H1 (cell line): ENCODE results near the gene AMH. TPM values are rescaled to one million over a fixed set of nuclear protein-coding genes. Genes with fewer than 3 reads are reported as not detected.

Experiments
- CTCF ChIA-PET: fragments of 300-600 bp; sonication (Branson Sonifier 250); formaldehyde crosslinking; loops from one replicate; lab custom pipeline; 2021; ENCODE audit not compliant: partially characterized antibody; lab: Charles Lee
- POLR2A ChIA-PET: fragments of 300-600 bp; sonication (Branson Sonifier 250); formaldehyde crosslinking; loops from one replicate; lab custom pipeline; 2021; ENCODE audit warnings: inconsistent platforms; ENCODE audit not compliant: partially characterized antibody; lab: Charles Lee
- DNase-seq, 2 experiments: peaks; one replicate each; pipeline versions ENCODE4 v3.0.0 to v3.0.0-alpha.2; 2010 to 2022; ENCODE audit warnings: low spot score in 2 of 2, low read depth in 1 of 2, mixed read lengths in 1 of 2
- FAIRE-seq: peaks from 2 replicates; lab custom pipeline; 2011; peaks lifted over from hg19 to GRCh38; lab: Jason Lieb, UNC
- H2AFZ ChIP-seq: 2 replicates; pipeline ENCODE4 v1.8.1; 2012; ENCODE audit warnings: low read length, inconsistent platforms
- H2AK5ac ChIP-seq: 2 replicates; pipeline ENCODE4 v1.6.1; 2013; ENCODE audit warnings: low read depth, low read length
- H2BK120ac ChIP-seq: replicated peaks from 2 replicates; pipeline ENCODE3; 2013; ENCODE audit warnings: low read depth, low read length, inconsistent platforms
- H2BK12ac ChIP-seq: 2 replicates; pipeline ENCODE4 v1.6.1; 2013; ENCODE audit warnings: low read depth, low read length
- H2BK15ac ChIP-seq: 2 replicates; pipeline ENCODE4 v1.6.1; 2013; ENCODE audit warnings: low read length
- H2BK20ac ChIP-seq: 2 replicates; pipeline ENCODE4 v1.6.1; 2013; ENCODE audit warnings: low read length
- H2BK5ac ChIP-seq: 2 replicates; pipeline ENCODE4 v1.6.1; 2013; ENCODE audit warnings: low read depth, low read length
- H3K14ac ChIP-seq: 2 replicates; pipeline ENCODE4 v1.6.1; 2013; ENCODE audit warnings: inconsistent platforms; ENCODE audit not compliant: insufficient read length
- H3K18ac ChIP-seq: 2 replicates; pipeline ENCODE4 v1.6.1; 2013; ENCODE audit warnings: low read length; ENCODE audit errors: extremely low read depth
- H3K23ac ChIP-seq: 2 replicates; pipeline ENCODE4 v1.6.1; 2013; ENCODE audit warnings: inconsistent platforms; ENCODE audit not compliant: insufficient read length
- H3K23me2 ChIP-seq: 2 replicates; pipeline ENCODE4 v1.6.1; 2013; ENCODE audit warnings: low read depth, low read length
- H3K27ac ChIP-seq: 2 replicates; pipeline ENCODE4 v1.6.1; 2011; ENCODE audit warnings: low read depth, low read length, inconsistent platforms
- H3K27me3 ChIP-seq, 4 experiments: replicated peaks in 1 of 4; 1 replicate in 1 of 4; 2 replicates in 3 of 4; pipeline versions ENCODE4 v1.6.1 to v1.8.1; 2011 to 2013; ENCODE audit warnings: low read length in 3 of 4, mild to moderate bottlenecking in 3 of 4, inconsistent platforms in 2 of 4, mixed read lengths in 2 of 4, moderate library complexity in 1 of 4; ENCODE audit not compliant: control insufficient read depth in 3 of 4, insufficient read depth in 3 of 4; ENCODE audit errors: extremely low read depth in 1 of 4
- H3K36me3 ChIP-seq, 4 experiments: 2 replicates each; pipeline versions ENCODE4 v1.6.1 to v1.8.1; 2011 to 2013; ENCODE audit warnings: mild to moderate bottlenecking in 4 of 4, low read length in 3 of 4, moderate library complexity in 2 of 4, control low read depth in 1 of 4, inconsistent platforms in 1 of 4; ENCODE audit not compliant: insufficient read depth in 4 of 4, control insufficient read depth in 2 of 4
- H3K4ac ChIP-seq: replicated peaks from 2 replicates; pipeline ENCODE3; 2013; ENCODE audit warnings: low read length, low read depth, mixed read lengths, inconsistent platforms; ENCODE audit not compliant: insufficient read length
- H3K4me1 ChIP-seq, 4 experiments: replicated peaks in 1 of 4; 1 replicate in 1 of 4; 2 replicates in 3 of 4; pipeline versions ENCODE4 v1.6.1 to v1.8.1; 2011 to 2013; ENCODE audit warnings: low read length in 3 of 4, inconsistent platforms in 2 of 4, mixed read lengths in 1 of 4; ENCODE audit not compliant: insufficient read depth in 4 of 4, control insufficient read depth in 3 of 4
- H3K4me2 ChIP-seq, 2 experiments: 2 replicates each; pipeline versions ENCODE4 v1.6.1 to v1.8.1; 2011 to 2013; ENCODE audit warnings: low read depth in 2 of 2, low read length in 2 of 2, control low read depth in 1 of 2, inconsistent platforms in 1 of 2, mild to moderate bottlenecking in 1 of 2; ENCODE audit not compliant: insufficient read depth in 1 of 2
- H3K4me3 ChIP-seq, 4 experiments: fragments of 200-600, 300-600 bp in 1 of 4; sonication (generic), shearing (Covaris generic), sonication (Bioruptor Twin) in 1 of 4; 2 replicates each; pipeline versions ENCODE4 v1.5.1 to v1.8.1; 2011 to 2016; ENCODE audit warnings: low read length in 4 of 4, low read depth in 3 of 4, control low read depth in 2 of 4, inconsistent platforms in 2 of 4, mild to moderate bottlenecking in 2 of 4, mixed read lengths in 1 of 4, moderate library complexity in 1 of 4; ENCODE audit not compliant: insufficient read depth in 2 of 4; ENCODE audit errors: extremely low read depth in 1 of 4
- H3K56ac ChIP-seq: replicated peaks from 2 replicates; pipeline ENCODE3; 2013; ENCODE audit warnings: low read depth, mild to moderate bottlenecking, mixed read lengths, low read length, inconsistent platforms; ENCODE audit not compliant: insufficient read length
- H3K79me1 ChIP-seq: 2 replicates; pipeline ENCODE4 v1.6.1; 2013; ENCODE audit warnings: low read depth, low read length, control low read depth
- H3K79me2 ChIP-seq, 2 experiments: 2 replicates each; pipeline versions ENCODE4 v1.6.1 to v1.8.1; 2012 to 2013; ENCODE audit warnings: low read length in 2 of 2, mild to moderate bottlenecking in 2 of 2, inconsistent platforms in 1 of 2; ENCODE audit not compliant: insufficient read depth in 2 of 2, control insufficient read depth in 1 of 2
- H3K9ac ChIP-seq, 4 experiments: replicated peaks in 1 of 4; 1 replicate in 1 of 4; 2 replicates in 3 of 4; pipeline versions ENCODE4 v1.6.1 to v1.8.1; 2011 to 2013; ENCODE audit warnings: low read depth in 3 of 4, low read length in 3 of 4, control low read depth in 2 of 4, mild to moderate bottlenecking in 2 of 4, moderate library complexity in 2 of 4, inconsistent platforms in 1 of 4; ENCODE audit errors: extremely low read depth in 1 of 4
- H3K9me3 ChIP-seq, 2 experiments: 2 replicates each; pipeline versions ENCODE4 v1.6.1 to v1.8.1; 2012 to 2013; ENCODE audit warnings: mild to moderate bottlenecking in 2 of 2, moderate library complexity in 2 of 2, control low read depth in 1 of 2, inconsistent platforms in 1 of 2, low read depth in 1 of 2, low read length in 1 of 2, mixed read lengths in 1 of 2; ENCODE audit not compliant: insufficient read depth in 2 of 2
- H4K20me1 ChIP-seq, 2 experiments: replicated peaks in 1 of 2; 2 replicates each; pipeline versions ENCODE3 to v1.8.1; 2011 to 2013; ENCODE audit warnings: inconsistent platforms in 2 of 2, low read length in 2 of 2, mild to moderate bottlenecking in 1 of 2; ENCODE audit not compliant: insufficient read depth in 2 of 2, control insufficient read depth in 1 of 2
- H4K5ac ChIP-seq: 2 replicates; pipeline ENCODE4 v1.6.1; 2013; ENCODE audit warnings: low read length, low read depth, mixed read lengths, inconsistent platforms; ENCODE audit not compliant: insufficient read length
- H4K8ac ChIP-seq: 2 replicates; pipeline ENCODE4 v1.8.0; 2013; ENCODE audit warnings: mild to moderate bottlenecking, moderate library complexity, low read length, inconsistent platforms; ENCODE audit not compliant: insufficient read depth; ENCODE audit errors: extremely low read depth
- H4K91ac ChIP-seq: replicated peaks from 2 replicates; pipeline ENCODE3; 2013; ENCODE audit warnings: low read length, mixed read lengths, inconsistent platforms; ENCODE audit not compliant: insufficient read length
- JUN ChIP-seq: IDR thresholded peaks from 2 replicates; pipeline ENCODE4 v1.6.1; 2011; ENCODE audit warnings: low read depth, mild to moderate bottlenecking, improper control_type of control experiment, low read length
- JUND ChIP-seq: IDR thresholded peaks from 2 replicates; pipeline ENCODE4 v1.6.1; 2011; ENCODE audit warnings: mild to moderate bottlenecking, improper control_type of control experiment, low read length
- KDM4A ChIP-seq: IDR thresholded peaks from one replicate; pipeline ENCODE4 v1.7.1; 2012; ENCODE audit warnings: low read depth, mild to moderate bottlenecking, moderate library complexity, low read length, inconsistent platforms; ENCODE audit not compliant: severe bottlenecking
- NRF1 ChIP-seq: IDR thresholded peaks from 2 replicates; pipeline ENCODE4 v1.6.1; 2011; ENCODE audit warnings: mild to moderate bottlenecking, low read depth, low read length, improper control_type of control experiment
- PHF8 ChIP-seq: fragments of 200-600 bp; sonication (generic); conservative IDR thresholded peaks from 2 replicates; pipeline ENCODE4 v1.7.1; 2012; ENCODE audit warnings: low read depth, mild to moderate bottlenecking, inconsistent platforms, low read length, moderate library complexity
- POLR2AphosphoS5 ChIP-seq: IDR thresholded peaks from 2 replicates; pipeline ENCODE4 v1.6.1; 2011; ENCODE audit warnings: low read depth, low read length
- RBBP5 ChIP-seq: IDR thresholded peaks from 2 replicates; pipeline ENCODE4 v1.7.1; 2012; ENCODE audit warnings: low read depth, mild to moderate bottlenecking, inconsistent platforms, low read length, moderate library complexity, borderline replicate concordance
- SRF ChIP-seq: IDR thresholded peaks from 2 replicates; pipeline ENCODE4 v1.6.1; 2011; ENCODE audit warnings: mild to moderate bottlenecking, low read depth, low read length, moderate library complexity
- TAF1 ChIP-seq: IDR thresholded peaks from 2 replicates; pipeline ENCODE4 v1.6.1; 2011; ENCODE audit warnings: mild to moderate bottlenecking, low read depth, low read length
- TEAD4 ChIP-seq: IDR thresholded peaks from 2 replicates; pipeline ENCODE4 v1.6.1; 2012; ENCODE audit warnings: low read depth, low read length, inconsistent platforms, mixed read lengths
- USF2 ChIP-seq: IDR thresholded peaks from 2 replicates; pipeline ENCODE4 v1.6.1; 2011; ENCODE audit warnings: low read length, improper control_type of control experiment
- WGBS, 2 experiments: shearing (Covaris generic) in 1 of 2; methylation state at CpG; one replicate each; pipeline versions ENCODE4 v1.1.6 to v1.1.7; 2013 to 2015; ENCODE audit warnings: low lambda C conversion rate in 2 of 2, mixed read lengths in 2 of 2, inconsistent platforms in 1 of 2, low coverage in 1 of 2, missing lambda C conversion rate in 1 of 2; ENCODE audit not compliant: insufficient replicate concordance in 2 of 2, insufficient coverage in 1 of 2, insufficient read length in 1 of 2; ENCODE audit errors: extremely low coverage in 1 of 2, missing lambda C conversion rate in 1 of 2; 5-methylcytosine and 5-hydroxymethylcytosine counted together
- polyA plus RNA-seq, 7 experiments: library from polyadenylated mRNA; depleted of rRNA in 3 of 7; stranded (reverse) in 5 of 7; unstranded in 2 of 7; fragments of >200 nt in 5 of 7; fragments of 200-250 nt in 2 of 7; gene quantifications; 1 replicate in 5 of 7; 2 replicates in 1 of 7; 4 replicates in 1 of 7; pipeline versions ENCODE4 v1.2.1 to v1.2.3, GENCODE V29; 2011 to 2013; ENCODE audit warnings: missing spikeins in 2 of 7, mixed read lengths in 2 of 7
- total RNA-seq: library from RNA; stranded (reverse); fragmentation: NEBNext Ultra II Directional; extraction: Animal tissue kit (Norgen Biotek cat#: 25700); gene quantifications from 2 replicates; pipeline ENCODE4 v1.2.1, GENCODE V29; 2021

AMH gene
- total and polyA plus RNA-seq, 2 of the 8 experiments (the other 6 are each of a cell fraction or from before 2014, with no cell fraction given): 10.5 to 15.4 TPM

- Histone ChIP-seq H3K4me1 (no peaks in the 10 kb centered on the region), H2AK5ac (no peak overlapping the region), H2BK5ac (no peak overlapping the region; the same call in 1 of the 2 replicates), H3K23me2 (no peaks in the 10 kb centered on the region), H3K9me3 (no peaks in the 10 kb centered on the region), H2BK15ac (no peak overlapping the region), H3K27me3 (no peaks in the 10 kb centered on the region), H3K79me2 (no peaks in the 10 kb centered on the region), H3K18ac (no peak overlapping the region), H3K36me3 (peaks cover 0 to 55% (median 16%) of the 10 kb centered on the region in 4 experiments), H2AFZ (no peak overlapping the region), H3K56ac (no peak overlapping the region), H3K27ac (no peak overlapping the region), H4K5ac (no peak overlapping the region), H4K91ac (no peak overlapping the region), H3K79me1 (no peaks in the 10 kb centered on the region), H3K4me2 (no peak overlapping the region), H3K14ac (no peak overlapping the region), H3K23ac (no peak overlapping the region), H2BK20ac (no peak overlapping the region), H2BK120ac (no peak overlapping the region), H3K4me3 (no peak overlapping the region), H3K9ac (no peak overlapping the region), H4K8ac (no peak overlapping the region; the same call in 1 of the 2 replicates), H4K20me1 (peaks cover 0 to 12% of the 10 kb centered on the region in 2 experiments), H3K4ac (no peak overlapping the region), H2BK12ac (no peak overlapping the region)
- FAIRE-seq (no peak), DNase-seq (no peak)
- WGBS, 2 experiments: 94% methylated on average over 45 of the region's 59 CpGs; no CpG with 5 or more reads in 1 of the 2 experiments
- CTCF ChIA-PET: interaction anchor here (0.6 to 2.0 kb wide), 6 partner anchors 10 to 74 kb away, joined by 3 to 7 read pairs (median 4); partner anchors contain the start of gene PLEKHJ1
- POLR2A ChIA-PET: interaction anchor here (0.6 to 6.3 kb wide), 4 partner anchors 9 to 31 kb away, joined by 3 to 61 read pairs (median 5); partner anchors contain the start of genes AMH and PLEKHJ1
- TF ChIP-seq TAF1 (no peak), POLR2AphosphoS5 (no peak), KDM4A (no peak), JUN (no peak), PHF8 (no peak), SRF (no peak), USF2 (no peak), JUND (no peak), RBBP5 (no peak), TEAD4 (no peak), NRF1 (no peak)
Observed at GRCh38 chr19:2226051-2226839, 22.9 kb upstream of the AMH start.
